Left kidney (tissue), 2 donors: Measurements from ENCODE around the gene RTP2. TPM values are rescaled to one million over a fixed set of nuclear protein-coding genes. Genes with fewer than 3 reads are reported as not detected.

Experiments used
- DNase-seq: peaks from one replicate; pipeline ENCODE4 v3.0.0-alpha.2; 2013
- polyA plus RNA-seq: library from polyadenylated mRNA; unstranded; fragments of 120-200 nt; gene quantifications from one replicate; pipeline ENCODE4 v1.2.1, GENCODE V29; 2013; ENCODE audit not compliant: insufficient read length

Gene RTP2
- polyA plus RNA-seq, 1 donor = not detected

GRCh38 chr3:187739094-187739560, 36.8 kb upstream of the RTP2 start:
- no peak for DNase-seq

- DNase-seq = peak; percentile 95
Measured at GRCh38 chr3:187738331-187739093, 36.2 kb upstream of the RTP2 start.

- DNase-seq = no peak
Measured at GRCh38 chr3:187738071-187738330, 35.6 kb upstream of the RTP2 start.

- DNase-seq = no peak
Measured at GRCh38 chr3:187737368-187738070, 35.2 kb upstream of the RTP2 start.

- DNase-seq = no peak
Measured at GRCh38 chr3:187737006-187737367, 34.6 kb upstream of the RTP2 start.

- DNase-seq = no peak
Measured at GRCh38 chr3:187736418-187736871, 34.1 kb upstream of the RTP2 start.

- no peak for DNase-seq
Measured at GRCh38 chr3:187735837-187736236, 33.5 kb upstream of the RTP2 start.

- DNase-seq = no peak
Measured at GRCh38 chr3:187735383-187735782, 33.0 kb upstream of the RTP2 start.

- DNase-seq = no peak
Measured at GRCh38 chr3:187734841-187735240, 32.5 kb upstream of the RTP2 start.

- DNase-seq = no peak
Measured at GRCh38 chr3:187733371-187733770, 31.0 kb upstream of the RTP2 start.

- DNase-seq = no peak
Measured at GRCh38 chr3:187729598-187729997, 27.2 kb upstream of the RTP2 start.

- no peak for DNase-seq
Measured at GRCh38 chr3:187728940-187729583, 26.7 kb upstream of the RTP2 start.

GRCh38 chr3:187728248-187728647, 25.9 kb upstream of the RTP2 start:
- no peak for DNase-seq

GRCh38 chr3:187726564-187726963, 24.2 kb upstream of the RTP2 start:
- DNase-seq = no peak

GRCh38 chr3:187725653-187726370, 23.5 kb upstream of the RTP2 start:
- DNase-seq = no peak

GRCh38 chr3:187725224-187725623, 22.9 kb upstream of the RTP2 start:
- DNase-seq = no peak

- no peak for DNase-seq
Measured at GRCh38 chr3:187722206-187722612, 19.9 kb upstream of the RTP2 start.

- no peak for DNase-seq
Measured at GRCh38 chr3:187721055-187721454, 18.7 kb upstream of the RTP2 start.

- DNase-seq = no peak
Measured at GRCh38 chr3:187720337-187720670, 17.9 kb upstream of the RTP2 start.

- no peak for DNase-seq
Measured at GRCh38 chr3:187719628-187720336, 17.4 kb upstream of the RTP2 start.

GRCh38 chr3:187718802-187719201, 16.4 kb upstream of the RTP2 start:
- no peak for DNase-seq

GRCh38 chr3:187717572-187717971, 15.2 kb upstream of the RTP2 start:
- DNase-seq = no peak
